GM12874 (cell line): ENCODE measurements around the gene FABP1.

Experiments
- TF ChIP-seq, protein P1 (sequence below): IDR thresholded peaks from 2 replicates; pipeline ENCODE4 v1.5.1; 2011; ENCODE audit warnings: low read depth, mild to moderate bottlenecking, control low read depth, low read length, moderate library complexity; ENCODE audit not compliant: insufficient read depth

Gene FABP1

DNA sequence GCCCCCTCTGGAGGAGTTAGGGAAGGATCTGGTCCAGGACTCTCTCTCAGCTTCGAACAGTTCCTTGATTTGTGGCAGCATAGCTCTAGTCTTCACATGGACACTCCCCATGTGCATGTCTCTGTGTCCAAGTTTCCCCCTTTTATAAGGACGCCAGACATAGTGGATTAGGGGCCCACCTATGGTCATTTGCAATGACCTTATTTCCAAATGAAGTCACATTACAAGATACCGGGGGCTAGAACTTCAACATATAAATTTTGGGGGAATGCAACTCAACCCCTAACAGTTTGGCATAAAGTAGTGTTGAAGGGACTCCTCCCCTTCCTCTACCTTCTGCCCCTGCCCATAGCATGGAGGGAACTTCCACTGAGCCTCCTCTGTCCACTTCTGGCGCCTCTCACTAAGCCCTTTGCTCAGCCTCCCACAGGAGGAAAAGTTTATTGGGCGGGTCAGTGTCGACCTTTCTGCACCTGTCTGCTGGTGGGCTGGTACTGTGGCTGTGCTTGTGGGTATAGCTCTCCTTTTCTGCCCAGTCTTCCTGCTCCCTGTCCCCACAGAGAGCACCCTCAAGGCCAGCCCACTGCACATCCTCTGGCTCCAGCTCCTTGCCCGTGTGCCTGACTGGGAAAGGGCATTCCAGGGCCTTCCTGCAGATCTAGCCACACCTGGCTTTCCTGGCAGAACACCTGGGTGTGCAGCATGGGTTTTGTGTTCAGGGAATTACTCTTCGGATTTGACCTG lies 5.5 kb downstream of the FABP1 start:
- TF ChIP-seq, protein P1, sequence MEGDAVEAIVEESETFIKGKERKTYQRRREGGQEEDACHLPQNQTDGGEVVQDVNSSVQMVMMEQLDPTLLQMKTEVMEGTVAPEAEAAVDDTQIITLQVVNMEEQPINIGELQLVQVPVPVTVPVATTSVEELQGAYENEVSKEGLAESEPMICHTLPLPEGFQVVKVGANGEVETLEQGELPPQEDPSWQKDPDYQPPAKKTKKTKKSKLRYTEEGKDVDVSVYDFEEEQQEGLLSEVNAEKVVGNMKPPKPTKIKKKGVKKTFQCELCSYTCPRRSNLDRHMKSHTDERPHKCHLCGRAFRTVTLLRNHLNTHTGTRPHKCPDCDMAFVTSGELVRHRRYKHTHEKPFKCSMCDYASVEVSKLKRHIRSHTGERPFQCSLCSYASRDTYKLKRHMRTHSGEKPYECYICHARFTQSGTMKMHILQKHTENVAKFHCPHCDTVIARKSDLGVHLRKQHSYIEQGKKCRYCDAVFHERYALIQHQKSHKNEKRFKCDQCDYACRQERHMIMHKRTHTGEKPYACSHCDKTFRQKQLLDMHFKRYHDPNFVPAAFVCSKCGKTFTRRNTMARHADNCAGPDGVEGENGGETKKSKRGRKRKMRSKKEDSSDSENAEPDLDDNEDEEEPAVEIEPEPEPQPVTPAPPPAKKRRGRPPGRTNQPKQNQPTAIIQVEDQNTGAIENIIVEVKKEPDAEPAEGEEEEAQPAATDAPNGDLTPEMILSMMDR = no peak

DNA sequence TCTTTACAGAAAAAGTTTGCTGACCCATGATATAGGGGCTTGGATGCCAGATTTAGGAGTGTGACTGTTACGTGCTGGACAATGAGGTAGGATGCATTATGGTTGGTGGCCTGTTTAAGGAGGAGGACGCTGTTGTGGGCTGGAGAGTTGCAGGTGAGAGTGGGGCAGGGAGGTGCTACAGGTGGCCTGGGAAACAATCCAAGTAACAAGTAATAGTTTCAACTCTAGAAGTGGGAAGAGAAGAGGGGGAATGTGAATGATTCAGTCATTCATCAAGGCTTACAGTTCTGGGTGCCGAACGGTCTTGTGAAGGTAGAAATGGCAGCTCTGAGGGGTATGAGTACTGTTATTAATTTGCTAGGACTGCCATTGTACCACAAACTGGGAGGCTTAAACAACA lies 6.2 kb downstream of the FABP1 start:
- TF ChIP-seq, protein P1 = no peak

DNA sequence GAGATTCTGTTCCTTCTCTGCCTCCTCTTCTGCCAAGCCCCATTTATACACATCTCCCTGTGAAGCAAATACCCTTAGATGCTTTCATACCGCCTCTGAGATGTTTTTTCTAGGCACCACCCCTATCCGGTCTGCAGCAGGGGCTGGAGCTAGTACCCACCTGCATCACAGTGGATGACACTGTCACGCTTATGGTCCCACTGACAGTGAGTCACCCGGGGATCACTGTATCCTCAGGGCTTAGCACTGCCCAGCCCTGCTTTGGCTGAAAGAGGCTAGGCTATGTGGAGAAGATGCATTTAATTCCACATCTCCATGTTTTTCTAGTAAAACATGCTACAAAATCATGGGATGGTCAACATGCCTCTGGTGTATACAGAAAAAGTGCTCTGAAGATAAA lies 9.9 kb downstream of the FABP1 start:
- TF ChIP-seq, protein P1 = no peak

DNA sequence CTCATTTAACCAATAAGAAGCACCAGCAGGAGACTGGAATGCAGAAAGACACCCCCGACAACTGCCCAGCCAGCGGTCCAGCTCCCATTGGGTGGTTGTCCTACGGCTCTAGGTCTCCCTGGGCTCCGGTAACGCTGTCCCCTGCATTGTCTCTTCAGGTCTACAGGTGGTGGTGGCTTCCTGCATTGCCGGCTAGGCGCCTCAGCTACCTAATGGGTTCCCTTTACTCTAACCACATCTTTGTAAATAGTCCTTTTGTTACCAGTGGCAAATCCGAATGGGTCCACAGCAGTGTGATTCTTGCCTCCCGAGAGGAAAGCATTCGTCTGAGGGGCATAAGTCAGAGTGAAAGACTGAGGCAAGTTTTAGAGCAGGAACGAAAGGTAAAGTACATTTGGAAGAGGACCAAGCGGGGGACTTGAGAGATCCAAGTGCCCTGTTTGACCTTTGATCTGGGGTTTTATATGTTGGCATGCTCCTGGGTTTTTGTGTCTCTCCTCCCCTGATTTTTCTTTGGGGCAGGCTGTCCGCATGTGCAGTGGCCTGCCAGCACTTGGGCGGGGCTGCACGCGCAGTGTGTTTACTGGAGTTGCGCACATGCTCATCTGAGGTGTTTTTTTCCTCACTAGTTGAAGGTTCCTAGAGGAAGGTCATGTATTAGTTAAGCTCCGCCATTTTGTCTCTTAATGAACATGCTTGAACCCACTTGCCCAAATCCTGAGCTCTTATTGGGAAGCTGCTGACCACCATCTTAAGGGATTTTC lies 11.0 kb downstream of the FABP1 start:
- TF ChIP-seq, protein P1 = no peak

DNA sequence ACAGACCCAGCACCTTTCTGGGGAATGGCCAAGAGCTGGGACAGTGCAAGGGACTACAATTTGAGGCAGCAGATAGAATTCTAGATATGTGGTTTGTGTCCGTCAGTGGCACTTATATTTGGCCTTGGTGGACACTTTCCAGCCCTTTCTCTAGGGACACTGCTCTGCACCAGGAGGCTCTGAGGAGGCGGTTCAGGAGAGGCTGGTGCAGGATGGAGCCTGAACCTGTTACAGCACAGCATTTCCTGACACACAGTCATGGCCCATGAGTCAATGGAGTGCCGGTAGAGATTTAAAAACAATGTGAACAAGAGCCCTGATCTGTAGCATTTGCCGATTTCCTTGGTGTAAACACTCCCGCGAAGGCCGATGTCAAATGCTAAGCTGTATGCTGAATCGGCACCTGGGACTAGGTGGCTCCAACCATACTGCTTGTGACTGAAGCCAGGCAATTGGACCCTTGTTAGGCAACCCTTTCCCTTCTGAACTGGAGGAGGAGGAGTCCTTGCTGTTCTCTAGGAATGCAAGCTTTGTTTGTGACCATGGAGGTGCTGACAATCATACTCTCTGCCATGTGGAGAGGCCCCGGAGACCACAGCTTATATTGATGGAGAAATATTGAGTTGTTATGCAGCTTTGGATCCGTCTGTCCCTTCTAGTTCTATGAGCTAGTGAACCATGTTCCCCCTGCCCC lies 11.9 kb downstream of the FABP1 start:
- TF ChIP-seq, protein P1 = no peak

DNA sequence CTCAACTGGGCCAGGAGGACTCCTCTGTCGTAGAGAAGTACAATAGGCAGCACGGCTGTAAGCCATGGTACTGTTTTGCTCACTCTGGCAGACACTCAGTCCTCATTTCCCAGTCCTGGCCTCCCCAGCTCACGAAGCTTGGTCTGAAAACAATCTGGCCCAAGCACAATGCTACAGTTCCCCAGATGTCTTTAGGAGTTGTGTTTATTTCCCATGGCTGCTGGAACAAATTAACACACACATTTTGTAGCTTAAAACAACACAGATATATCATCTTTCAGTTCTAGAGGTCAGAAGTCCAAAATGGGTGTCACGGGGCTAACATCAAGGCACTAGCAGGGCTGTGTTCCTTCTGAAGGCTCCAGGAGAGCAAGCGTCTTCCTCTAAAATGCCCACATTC lies 13.0 kb downstream of the FABP1 start:
- TF ChIP-seq, protein P1 = no peak

DNA sequence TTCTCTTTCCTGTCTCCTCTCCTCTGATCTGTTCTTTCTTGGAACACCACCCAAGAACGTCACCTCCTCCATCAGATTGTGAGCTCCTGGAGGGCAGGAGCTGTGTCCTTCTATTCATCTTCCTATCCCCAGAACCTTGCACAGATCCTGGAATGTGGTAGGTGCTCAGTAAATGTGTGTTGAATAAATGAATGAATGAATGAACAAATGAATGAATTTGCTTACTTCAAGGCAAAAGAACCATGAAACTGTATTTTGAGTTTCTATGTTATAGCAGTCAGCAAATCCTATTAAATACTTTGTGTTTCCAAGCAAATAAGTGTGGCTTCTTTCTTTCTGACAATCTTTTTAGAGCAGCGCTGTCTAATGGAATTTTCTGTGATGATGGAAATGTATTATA lies 14.8 kb downstream of the FABP1 start:
- TF ChIP-seq, protein P1 = no peak
